GM21529 (cell line): ENCODE results near the gene MUC6.
"Not testable (repeated sequence)": the region's sequence is repeated elsewhere in the genome, so short reads cannot be mapped to it uniquely, and the experiment has no call there.

Experiments
- ATAC-seq: cut with Tn5 transposase; IDR thresholded peaks from one replicate; pipeline ENCODE4 v1.9.1; 2021; ENCODE audit not compliant: unreplicated experiment

MUC6 gene

GRCh38 chr11:991034-991433 is 45.5 kb downstream of the MUC6 start:
- no peak for ATAC-seq

GRCh38 chr11:990101-990500 is 46.4 kb downstream of the MUC6 start:
- ATAC-seq = no peak

GRCh38 chr11:987671-988070 is 48.8 kb downstream of the MUC6 start:
- ATAC-seq = no peak

- no peak for ATAC-seq
These were observed 49.6 kb downstream of the MUC6 start for GRCh38 chr11:986952-987305.

GRCh38 chr11:986270-986951 is 50.1 kb downstream of the MUC6 start:
- ATAC-seq = no peak

DNA sequence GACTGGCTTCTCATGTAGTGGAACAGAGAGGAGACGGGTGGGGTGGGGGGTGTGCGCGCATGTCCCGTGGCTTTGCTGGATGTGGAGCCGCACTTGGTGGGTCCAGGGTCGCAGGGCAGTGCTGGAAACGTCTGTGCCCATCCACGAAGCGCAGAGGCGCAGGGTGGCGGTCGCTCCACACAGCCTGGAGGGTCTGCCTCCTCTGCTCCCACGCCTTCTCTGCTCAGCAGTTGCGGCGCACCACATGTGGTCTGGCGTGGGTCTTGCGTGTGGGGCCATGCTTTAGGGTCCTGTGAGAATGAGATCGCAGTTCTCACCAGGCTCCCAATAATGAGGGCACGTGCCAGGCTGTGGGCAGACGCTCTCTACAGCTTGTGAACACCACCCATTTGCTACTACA is 50.7 kb downstream of the MUC6 start:
- ATAC-seq = no peak

DNA sequence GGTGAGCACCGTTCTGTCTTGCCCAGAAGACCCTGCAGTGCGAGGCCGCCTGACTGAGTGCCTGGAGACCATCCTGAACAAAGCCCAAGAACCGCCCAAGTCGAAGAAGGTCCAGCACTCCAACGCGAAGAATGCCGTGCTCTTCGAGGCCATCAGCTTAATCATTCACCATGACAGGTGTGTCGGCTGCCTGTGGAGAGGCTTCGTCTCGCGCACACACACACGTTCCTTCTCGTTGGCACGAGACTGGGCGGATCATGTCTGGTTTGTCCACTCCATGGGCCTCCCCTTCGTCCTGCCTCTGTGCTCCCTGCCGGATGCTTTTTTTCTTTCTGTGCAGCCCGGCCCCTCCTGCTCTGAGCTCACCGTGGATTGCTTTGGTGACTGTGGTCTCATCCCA is 51.1 kb downstream of the MUC6 start:
- no peak for ATAC-seq

- no peak for ATAC-seq
These were observed 52.0 kb downstream of the MUC6 start for GRCh38 chr11:984546-984945.

DNA sequence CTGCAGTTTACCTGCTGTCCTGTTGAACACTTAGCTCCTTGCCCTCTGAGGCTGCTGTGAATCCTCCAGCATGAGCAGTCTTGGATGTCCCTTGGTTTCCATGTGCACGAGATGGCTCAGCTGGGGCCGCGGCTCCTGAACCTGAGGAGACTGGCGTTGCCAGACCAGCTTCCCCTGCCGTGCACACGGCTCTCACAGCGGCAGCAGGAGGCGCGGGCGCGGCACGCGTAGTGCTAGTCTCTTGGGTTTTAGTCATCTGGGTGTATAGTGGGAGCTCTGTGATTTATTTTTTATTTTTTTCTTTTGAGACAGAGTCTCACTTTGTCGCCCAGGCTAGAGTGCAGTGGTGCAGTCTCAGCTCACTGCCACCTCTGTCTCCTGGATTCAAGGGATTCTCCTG is 54.8 kb downstream of the MUC6 start:
- ATAC-seq = no peak

DNA sequence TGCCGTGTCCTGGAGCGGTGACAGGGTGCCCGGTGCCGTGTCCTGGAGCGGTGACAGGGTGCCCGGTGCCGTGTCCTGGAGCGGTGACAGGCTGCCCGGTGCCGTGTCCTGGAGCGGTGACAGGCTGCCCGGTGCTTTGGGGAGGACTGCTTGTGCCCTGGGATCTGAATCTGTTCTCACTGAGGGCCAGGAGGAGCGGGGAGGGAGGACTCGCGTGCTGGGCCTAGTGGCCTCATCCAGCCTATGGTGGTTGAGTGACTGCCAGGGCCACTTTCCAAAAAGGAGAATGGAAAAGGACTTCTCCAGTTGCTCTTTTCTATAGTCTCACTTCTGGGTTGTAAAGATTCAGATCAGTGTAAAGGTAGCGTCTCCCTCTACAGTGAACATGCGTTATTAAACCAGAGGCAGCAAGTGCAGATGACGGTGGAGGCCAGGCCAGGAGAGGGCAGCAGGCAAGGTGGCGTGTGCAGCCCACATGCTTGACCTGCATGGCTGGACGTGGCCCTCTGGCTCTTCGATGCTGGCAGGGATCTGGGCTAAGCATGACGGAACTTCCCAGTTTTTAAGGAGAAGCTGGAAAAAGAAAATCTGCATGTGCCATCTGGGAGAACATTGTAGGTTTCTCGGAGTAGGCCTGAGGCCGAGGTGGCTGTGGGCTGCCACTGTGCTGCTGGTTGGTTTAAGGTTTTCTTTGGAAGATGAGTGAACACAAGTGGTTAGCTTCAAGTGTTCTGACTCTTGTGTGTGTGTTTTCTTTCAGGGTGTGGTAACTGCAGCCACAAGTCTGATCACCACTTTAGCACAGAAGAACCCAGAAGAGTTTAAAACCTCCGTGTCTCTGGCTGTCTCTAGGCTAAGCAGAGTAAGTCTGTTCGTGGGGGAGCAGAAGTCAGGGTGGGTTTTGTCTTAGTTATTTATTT is 55.8 kb downstream of the MUC6 start:
- ATAC-seq = no peak

DNA sequence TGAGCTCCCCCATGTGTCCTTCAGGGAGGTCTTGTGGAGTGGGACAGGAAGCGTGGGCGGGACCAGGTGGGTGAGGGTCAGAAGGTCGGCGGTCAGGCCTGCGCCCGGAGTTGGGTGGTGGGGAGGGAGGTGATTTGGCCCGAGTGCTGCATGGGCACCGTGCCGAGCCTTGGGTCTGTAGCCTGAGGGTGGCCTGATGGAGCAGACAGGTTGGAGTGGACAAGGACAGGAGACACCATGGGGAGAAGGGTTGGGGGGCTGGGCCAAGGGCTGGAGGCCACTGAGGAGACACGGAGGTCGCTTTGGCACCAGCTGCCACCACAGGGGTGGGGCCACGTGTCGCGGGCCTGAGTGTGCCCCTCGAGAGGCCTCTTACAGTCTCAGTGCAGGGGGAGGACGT is 57.7 kb downstream of the MUC6 start:
- ATAC-seq = no peak

GRCh38 chr11:977830-978720 is 58.4 kb downstream of the MUC6 start:
- ATAC-seq = no peak

DNA sequence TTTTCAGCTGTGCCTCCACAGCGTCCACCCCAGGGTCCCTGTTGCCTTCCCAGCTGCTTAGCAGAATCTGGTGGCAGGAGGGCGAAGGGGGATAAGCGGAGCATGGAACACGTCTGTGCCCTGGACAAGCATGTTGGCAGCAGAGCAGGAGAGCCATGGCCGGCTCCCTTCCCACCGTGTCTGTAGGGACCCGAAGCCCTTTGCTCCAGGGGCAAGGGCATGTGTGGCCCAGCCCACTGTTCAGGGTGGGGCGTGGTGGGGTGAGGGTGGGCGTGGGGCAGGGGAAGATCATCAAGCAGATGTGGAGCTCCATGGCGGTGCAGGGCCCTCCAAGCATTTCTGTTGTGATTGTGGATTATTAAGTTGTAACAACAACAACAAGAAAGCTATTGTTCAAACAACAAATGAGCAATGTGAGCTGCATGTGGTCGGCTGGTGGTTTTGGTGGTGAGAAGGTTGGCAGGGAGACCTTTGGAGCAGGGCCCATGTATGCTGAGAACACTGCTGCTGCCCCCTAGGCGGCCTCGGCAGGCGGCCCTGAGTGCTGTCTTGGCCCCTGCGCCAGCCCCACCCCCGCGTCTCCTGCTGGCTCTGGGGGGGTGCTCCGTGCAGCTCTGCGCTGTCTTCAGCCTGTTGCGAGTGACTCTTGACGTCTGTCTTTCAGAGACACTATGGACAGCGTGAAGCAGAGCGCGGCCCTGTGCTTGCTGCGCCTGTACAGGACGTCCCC is 59.9 kb downstream of the MUC6 start:
- no peak for ATAC-seq

DNA sequence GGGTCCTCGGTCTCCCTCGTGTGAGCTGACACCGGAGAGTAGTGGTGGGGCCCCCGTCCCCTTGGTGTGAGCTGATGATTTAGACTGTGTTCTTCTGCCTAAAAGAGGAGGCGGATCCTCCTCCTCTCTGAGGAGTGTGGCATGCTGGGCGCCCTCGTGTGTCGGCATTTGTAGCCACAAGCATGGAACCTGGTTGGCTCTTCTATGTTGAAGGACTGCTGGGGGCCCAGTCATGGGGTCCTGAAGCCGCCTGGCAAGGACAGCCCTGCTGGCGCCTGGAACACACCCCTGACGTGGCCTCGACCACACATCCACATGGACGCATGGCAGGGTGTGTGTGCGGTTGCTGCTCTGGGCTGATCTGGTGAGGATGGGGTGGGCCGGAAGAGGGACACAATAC is 60.7 kb downstream of the MUC6 start:
- ATAC-seq = no peak

- ATAC-seq = not testable (repeated sequence)
These were observed 61.1 kb downstream of the MUC6 start for GRCh38 chr11:975376-975775.

- ATAC-seq = no peak
These were observed 63.3 kb downstream of the MUC6 start for GRCh38 chr11:973237-973636.

DNA sequence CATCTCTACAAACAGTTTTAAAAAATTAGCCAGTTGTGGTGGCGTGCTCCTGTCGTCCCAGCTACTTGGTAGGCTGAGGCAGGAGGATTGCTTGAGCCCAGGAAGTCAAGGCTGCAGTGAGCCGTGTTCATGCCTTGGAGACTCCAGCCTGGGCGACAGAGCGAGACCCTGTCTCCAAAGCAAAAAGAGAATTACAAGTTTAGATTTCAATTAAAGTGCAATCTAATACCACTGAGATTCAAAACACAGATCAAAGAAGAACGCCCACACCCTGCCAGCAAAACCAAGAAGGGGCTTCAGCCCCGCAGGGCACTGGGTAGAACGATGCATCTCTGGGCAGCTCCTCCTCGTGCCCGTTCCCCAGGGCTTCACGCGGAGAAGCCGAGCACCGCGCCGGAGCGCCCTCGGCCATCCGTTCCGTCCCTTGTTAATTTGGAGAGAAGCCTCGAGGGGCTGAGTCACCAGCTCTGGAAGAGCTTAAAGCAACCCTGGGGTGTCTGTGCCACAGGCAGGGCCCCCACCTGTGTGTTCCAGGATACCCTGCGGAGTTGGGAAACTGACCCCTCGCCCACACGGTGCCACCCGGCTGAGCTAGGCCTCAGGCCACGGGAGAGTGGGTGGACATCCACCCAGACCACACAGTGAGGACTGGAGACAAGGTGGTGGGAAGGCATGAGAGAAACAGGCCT is 63.9 kb downstream of the MUC6 start:
- ATAC-seq = no peak

DNA sequence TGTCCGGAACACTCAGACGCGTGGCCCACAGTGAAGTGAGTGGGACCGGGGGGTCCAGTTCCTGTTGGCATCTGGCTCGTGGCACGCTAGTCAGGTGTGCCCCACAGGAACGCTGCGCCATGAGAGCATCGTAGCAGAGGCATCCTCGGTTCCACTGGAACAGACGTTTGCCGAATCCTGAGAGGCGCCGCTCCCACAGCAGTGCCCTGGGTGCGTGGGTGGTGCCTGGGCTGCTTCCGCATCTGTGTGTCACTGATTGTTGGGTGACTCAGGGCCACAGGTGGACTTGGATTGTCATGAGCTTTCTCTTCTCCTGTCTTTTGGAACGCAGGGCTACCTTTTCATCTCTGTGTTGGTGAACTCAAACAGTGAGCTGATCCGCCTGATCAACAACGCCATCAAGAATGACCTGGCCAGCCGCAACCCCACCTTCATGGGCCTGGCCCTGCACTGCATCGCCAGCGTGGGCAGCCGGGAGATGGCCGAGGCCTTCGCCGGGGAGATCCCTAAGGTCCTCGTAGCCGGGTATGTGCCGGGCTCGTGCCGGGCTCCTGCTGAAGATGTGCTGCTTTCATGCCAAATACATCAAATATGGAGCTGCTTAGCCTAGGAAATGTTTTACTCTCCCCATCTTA is 64.7 kb downstream of the MUC6 start:
- ATAC-seq = no peak

DNA sequence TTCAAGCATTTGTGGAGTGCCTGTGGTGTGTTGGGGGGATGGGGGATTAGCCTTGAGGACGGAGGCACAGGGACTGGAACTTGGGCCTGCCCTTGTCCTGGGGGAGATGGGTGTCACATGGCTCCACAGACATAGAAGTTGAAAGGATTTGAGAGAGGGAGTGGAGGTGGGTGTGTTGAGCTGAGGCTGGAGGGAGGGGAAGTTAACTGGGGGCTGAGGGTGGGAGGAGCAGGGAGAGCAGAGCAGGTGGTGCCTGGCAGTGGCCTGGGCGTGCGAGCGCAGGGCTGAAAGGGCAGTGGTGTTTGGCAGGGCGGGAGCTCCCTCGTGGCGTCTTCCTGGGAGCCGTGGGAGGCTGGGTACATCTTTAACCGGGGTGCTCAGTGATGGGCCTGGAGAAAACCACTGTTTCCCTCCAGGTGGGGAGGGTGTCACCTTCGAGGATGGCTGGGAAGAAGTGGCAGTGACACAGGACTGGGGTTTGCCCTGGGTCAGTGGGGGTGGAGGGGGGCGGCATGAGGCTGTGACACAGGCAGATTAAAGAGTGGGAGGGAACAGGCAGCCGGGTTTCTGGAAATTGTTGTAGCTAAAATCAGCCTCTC is 65.3 kb downstream of the MUC6 start:
- no peak for ATAC-seq
